HepG2 (cell line): ENCODE measurements around the gene APBB3. TPM values are rescaled to one million over a fixed set of nuclear protein-coding genes. Genes with fewer than 3 reads are reported as not detected.

Experiments used
- ATAC-seq: fragments of 200-7000 bp; cut with Tn5 transposase; 3 replicates; pipeline ENCODE4 v1.9.1; 2020; ENCODE audit warnings: mild to moderate bottlenecking, moderate library complexity
- BruUV-seq: library from RNA; stranded (reverse); fragments of 400-500 nt; replicated peaks from 2 replicates; lab custom pipeline; 2021; lab: Mats Ljungman, UMichigan
- CTCF ChIA-PET: fragments of 300-600 bp; formaldehyde crosslinking; extraction: SDS; loops from one replicate; lab custom pipeline; 2021; ENCODE audit warnings: low total read pairs, inconsistent platforms, low intra/inter-chr PET ratio; lab: Yijun Ruan, JAX
- POLR2A ChIA-PET: fragments of 350-600 bp; sonication (Branson Sonifier 250); formaldehyde crosslinking; loops from one replicate; lab custom pipeline; 2020; ENCODE audit warnings: antibody characterized with exemption, inconsistent platforms; lab: Yijun Ruan, JAX
- DNase-seq: peaks from one replicate; pipeline ENCODE4 v3.0.0-alpha.2; 2015; ENCODE audit warnings: low spot score
- FAIRE-seq: peaks from 3 replicates; lab custom pipeline; 2011; peaks lifted over from hg19 to GRCh38; lab: Jason Lieb, UNC
- H2AFZ ChIP-seq: one replicate; pipeline ENCODE4 v1.6.1; 2011; ENCODE audit warnings: low read length, inconsistent platforms
- H3K27ac ChIP-seq: fragments of 300-600 bp; 3 replicates; pipeline ENCODE4 v1.8.0; 2011; ENCODE audit warnings: mixed run types, mild to moderate bottlenecking, mixed read lengths, low read length, inconsistent platforms; ENCODE audit not compliant: insufficient read depth; ENCODE audit errors: extremely low read length
- H3K27me3 ChIP-seq, 2 experiments: fragments of 200-600 bp in 1 of 2; 2 replicates in 1 of 2; 3 replicates in 1 of 2; pipeline versions ENCODE4 v1.6.0 to v1.8.0; 2011; ENCODE audit warnings: low read length in 2 of 2, mild to moderate bottlenecking in 2 of 2, moderate library complexity in 2 of 2, inconsistent platforms in 1 of 2; ENCODE audit not compliant: insufficient read depth in 2 of 2, control insufficient read depth in 1 of 2
- H3K36me3 ChIP-seq, 2 experiments: fragments of 200-600 bp in 1 of 2; replicated peaks in 1 of 2; 2 replicates in 1 of 2; 3 replicates in 1 of 2; pipeline versions ENCODE4 v1.5.1 to v1.8.0; 2011; ENCODE audit warnings: low read length in 2 of 2, inconsistent platforms in 1 of 2; ENCODE audit not compliant: insufficient read depth in 2 of 2, control insufficient read depth in 1 of 2
- H3K4me1 ChIP-seq: 2 replicates; pipeline ENCODE4 v1.5.1; 2012; ENCODE audit warnings: low read length, inconsistent platforms; ENCODE audit not compliant: insufficient read depth
- H3K4me2 ChIP-seq: 2 replicates; pipeline ENCODE4 v1.6.0; 2011; ENCODE audit warnings: low read depth, low read length, inconsistent platforms
- H3K4me3 ChIP-seq, 3 experiments: fragments of 200-600 bp in 1 of 3; sonication (generic), shearing (Covaris generic) in 1 of 3; replicated peaks in 1 of 3; 2 replicates each; pipeline ENCODE4 v1.5.1; 2011 to 2016; ENCODE audit warnings: low read length in 3 of 3, inconsistent platforms in 2 of 3, low read depth in 2 of 3, mild to moderate bottlenecking in 2 of 3, control low read depth in 1 of 3, mixed read lengths in 1 of 3; ENCODE audit not compliant: insufficient read depth in 1 of 3
- H3K79me2 ChIP-seq: one replicate; pipeline ENCODE4 v1.6.1; 2011; ENCODE audit warnings: low read length, inconsistent platforms; ENCODE audit not compliant: insufficient read depth
- H3K9ac ChIP-seq: 2 replicates; pipeline ENCODE4 v1.6.0; 2011; ENCODE audit warnings: mild to moderate bottlenecking, low read depth, low read length, inconsistent platforms; ENCODE audit not compliant: insufficient read depth
- H3K9me3 ChIP-seq: 2 replicates; pipeline ENCODE4 v1.5.1; 2012; ENCODE audit warnings: mild to moderate bottlenecking, low read length
- H4K20me1 ChIP-seq: 2 replicates; pipeline ENCODE4 v1.6.0; 2011; ENCODE audit warnings: inconsistent platforms, mild to moderate bottlenecking, low read length, moderate library complexity; ENCODE audit not compliant: insufficient read depth
- FOXC1 ChIP-seq: sonication (generic); formaldehyde crosslinking; IDR thresholded peaks from 2 replicates; pipeline ENCODE4 v1.8.0; 2022; ENCODE audit warnings: mild to moderate bottlenecking, missing genetic modification reagents, borderline replicate concordance
- GZF1 ChIP-seq: sonication (generic); formaldehyde crosslinking; IDR thresholded peaks from 2 replicates; pipeline ENCODE4 v1.5.1; 2020; ENCODE audit warnings: mild to moderate bottlenecking, missing genetic modification reagents
- PAF1 ChIP-seq: IDR thresholded peaks from 2 replicates; pipeline ENCODE4 v1.6.1; 2016; ENCODE audit warnings: missing genetic modification reagents, missing compliant biosample characterization
- SNAI1 ChIP-seq: sonication (generic); formaldehyde crosslinking; IDR thresholded peaks from 2 replicates; pipeline ENCODE4 v1.5.0; 2020; ENCODE audit warnings: mild to moderate bottlenecking, missing genetic modification reagents, borderline replicate concordance
- SRSF9 ChIP-seq: fragments of 200-400 bp; formaldehyde crosslinking; IDR thresholded peaks from 2 replicates; pipeline ENCODE4 v1.6.1; 2018; ENCODE audit warnings: borderline replicate concordance, mild to moderate bottlenecking, low read depth, low read length; ENCODE audit not compliant: insufficient read depth, poor library complexity, severe bottlenecking
- SRY ChIP-seq: sonication (generic); formaldehyde crosslinking; IDR thresholded peaks from 2 replicates; pipeline ENCODE4 v1.8.0; 2022; ENCODE audit warnings: mild to moderate bottlenecking, missing genetic modification reagents
- ZNF253 ChIP-seq: sonication (generic); formaldehyde crosslinking; IDR thresholded peaks from 2 replicates; pipeline ENCODE4 v1.8.0; 2022; ENCODE audit warnings: mild to moderate bottlenecking, missing genetic modification reagents, borderline replicate concordance
- ZNF597 ChIP-seq: sonication (generic); formaldehyde crosslinking; IDR thresholded peaks from 2 replicates; pipeline ENCODE4 v1.5.0; 2020; ENCODE audit warnings: missing genetic modification reagents
- WGBS: methylation state at CpG from one replicate; pipeline ENCODE4 v1.1.6; 2017; ENCODE audit warnings: low lambda C conversion rate; 5-methylcytosine and 5-hydroxymethylcytosine counted together
- in situ Hi-C: cut with HindIII; loops from 2 replicates; pipeline ENCODE4 v1.10.0; 2017; ENCODE audit warnings: low pct_unique_long_range_greater_than_20kb; ENCODE audit not compliant: extremely low pct_ligation_motif_present
- intact Hi-C: fragments of 100-400 bp; cut with micrococcal nuclease; formaldehyde crosslinking; loops from one replicate; pipeline ENCODE4 v1.10.0; 2022; ENCODE audit not compliant: unreplicated experiment
- polyA plus RNA-seq, 8 experiments: library from polyadenylated mRNA; depleted of rRNA in 3 of 8; stranded (reverse) in 7 of 8; unstranded in 1 of 8; fragments of >200 nt; fragmentation: Illumina TruSeq in 4 of 8; extraction: Trizol in 4 of 8; gene quantifications; 2 replicates each; pipeline versions ENCODE4 v1.2.1 to v1.2.3, GENCODE V29; 2011 to 2016; ENCODE audit warnings: low read depth in 4 of 8, missing spikeins in 1 of 8, mixed read lengths in 1 of 8; ENCODE audit not compliant: insufficient read depth in 1 of 8
- total RNA-seq, 5 experiments: library from RNA; depleted of rRNA; stranded (reverse); fragments of >200 nt; fragmentation: Illumina TruSeq; extraction: Trizol; gene quantifications; 2 replicates each; pipeline ENCODE4 v1.2.3, GENCODE V29; 2016; ENCODE audit warnings: low read depth in 1 of 5
- TF ChIP-seq, protein P1 (sequence below): IDR thresholded peaks from 2 replicates; pipeline ENCODE4 v1.6.1; 2016
- TF ChIP-seq, protein P2 (sequence below): sonication (generic); formaldehyde crosslinking; IDR thresholded peaks from 2 replicates; pipeline ENCODE4 v1.4.0; 2020; ENCODE audit warnings: missing genetic modification reagents, borderline replicate concordance
- TF ChIP-seq, protein P3 (sequence below): sonication (generic); formaldehyde crosslinking; IDR thresholded peaks from 2 replicates; pipeline ENCODE4 v1.5.1; 2020; ENCODE audit warnings: missing genetic modification reagents, mild to moderate bottlenecking, borderline replicate concordance

The APBB3 gene
- total and polyA plus RNA-seq, 2 of the 13 experiments (the other 11 are each of a cell fraction or from before 2014, with no cell fraction given), result 0.38 to 0.78 TPM

DNA sequence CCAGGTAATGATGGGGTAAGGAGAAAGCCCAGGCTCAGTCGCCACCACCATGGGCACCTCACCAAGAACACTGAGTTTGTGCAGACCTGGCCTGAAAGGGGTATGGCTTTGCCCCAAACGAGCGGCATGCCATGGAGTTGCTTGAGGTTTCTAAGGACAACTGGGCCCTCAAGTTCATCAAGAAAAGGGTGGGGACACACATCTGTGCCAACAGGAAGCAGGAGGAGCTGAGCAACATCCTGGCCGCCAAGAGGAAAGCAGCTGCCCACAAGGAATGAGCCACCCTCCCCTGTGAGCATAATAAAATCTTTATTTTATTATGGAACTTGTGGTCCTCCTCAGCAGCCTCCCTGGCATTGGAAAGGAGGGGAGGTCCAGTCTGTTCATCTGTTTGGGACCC lies 44.7 kb upstream of the APBB3 start:
- no peak overlapping the region for H3K27ac ChIP-seq
- H3K4me2 ChIP-seq, result no peak overlapping the region
- TF ChIP-seq SRY (CRISPR knock-in tag) (no peak), ZNF597 (no peak), PAF1 (CRISPR knock-in tag) (no peak), SNAI1 (no peak)
- TF ChIP-seq, protein P1, sequence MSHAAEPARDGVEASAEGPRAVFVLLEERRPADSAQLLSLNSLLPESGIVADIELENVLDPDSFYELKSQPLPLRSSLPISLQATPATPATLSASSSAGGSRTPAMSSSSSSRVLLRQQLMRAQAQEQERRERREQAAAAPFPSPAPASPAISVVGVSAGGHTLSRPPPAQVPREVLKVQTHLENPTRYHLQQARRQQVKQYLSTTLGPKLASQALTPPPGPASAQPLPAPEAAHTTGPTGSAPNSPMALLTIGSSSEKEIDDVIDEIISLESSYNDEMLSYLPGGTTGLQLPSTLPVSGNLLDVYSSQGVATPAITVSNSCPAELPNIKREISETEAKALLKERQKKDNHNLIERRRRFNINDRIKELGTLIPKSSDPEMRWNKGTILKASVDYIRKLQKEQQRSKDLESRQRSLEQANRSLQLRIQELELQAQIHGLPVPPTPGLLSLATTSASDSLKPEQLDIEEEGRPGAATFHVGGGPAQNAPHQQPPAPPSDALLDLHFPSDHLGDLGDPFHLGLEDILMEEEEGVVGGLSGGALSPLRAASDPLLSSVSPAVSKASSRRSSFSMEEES, result no peak
- H3K4me1 ChIP-seq, result peaks cover 73% of the 10 kb centered on the region
- FAIRE-seq (no peak), DNase-seq (no peak), ATAC-seq (no peak)
- BruUV-seq, result no TSS peak
- H3K79me2 ChIP-seq, result no peaks in the 10 kb centered on the region
- intact Hi-C loops (no loop called here), in situ Hi-C loops (no loop called here)
- WGBS, result 70% methylated on average over 2 of the region's 4 CpGs
- no peak overlapping the region for H3K4me3 ChIP-seq
- ChIA-PET POLR2A (interaction anchor here (1.5 kb wide), 1 partner anchor 39 kb away, joined by 5 read pairs; the partner anchor contains the start of genes IK and NDUFA2), CTCF (no interaction called here)
- H3K9ac ChIP-seq, result no peak overlapping the region
- no peak overlapping the region for H2AFZ ChIP-seq
- H3K9me3 ChIP-seq, result no peaks in the 10 kb centered on the region
- no peaks in the 10 kb centered on the region for H3K27me3 ChIP-seq
- no peaks in the 10 kb centered on the region for H3K36me3 ChIP-seq
- no peaks in the 10 kb centered on the region for H4K20me1 ChIP-seq

GRCh38 chr5:140608722-140609121 lies 44.3 kb upstream of the APBB3 start:
- no peaks in the 10 kb centered on the region for H4K20me1 ChIP-seq
- ChIA-PET POLR2A (no interaction called here), CTCF (no interaction called here)
- no peaks in the 10 kb centered on the region for H3K9me3 ChIP-seq
- H3K4me1 ChIP-seq, result peaks cover 73% of the 10 kb centered on the region
- no peaks in the 10 kb centered on the region for H3K27me3 ChIP-seq
- no peak for ATAC-seq
- H3K79me2 ChIP-seq, result no peaks in the 10 kb centered on the region
- H3K27ac ChIP-seq, result no peak overlapping the region
- intact Hi-C loops, result no loop called here
- no peak for DNase-seq
- H3K36me3 ChIP-seq, result no peaks in the 10 kb centered on the region
- H3K4me3 ChIP-seq, result no peak overlapping the region
- no peak for FAIRE-seq
- in situ Hi-C loops, result no loop called here
- no TSS peak for BruUV-seq
- no peak overlapping the region for H3K9ac ChIP-seq
- no peak overlapping the region for H3K4me2 ChIP-seq
- H2AFZ ChIP-seq, result no peak overlapping the region
- TF ChIP-seq, protein P2, sequence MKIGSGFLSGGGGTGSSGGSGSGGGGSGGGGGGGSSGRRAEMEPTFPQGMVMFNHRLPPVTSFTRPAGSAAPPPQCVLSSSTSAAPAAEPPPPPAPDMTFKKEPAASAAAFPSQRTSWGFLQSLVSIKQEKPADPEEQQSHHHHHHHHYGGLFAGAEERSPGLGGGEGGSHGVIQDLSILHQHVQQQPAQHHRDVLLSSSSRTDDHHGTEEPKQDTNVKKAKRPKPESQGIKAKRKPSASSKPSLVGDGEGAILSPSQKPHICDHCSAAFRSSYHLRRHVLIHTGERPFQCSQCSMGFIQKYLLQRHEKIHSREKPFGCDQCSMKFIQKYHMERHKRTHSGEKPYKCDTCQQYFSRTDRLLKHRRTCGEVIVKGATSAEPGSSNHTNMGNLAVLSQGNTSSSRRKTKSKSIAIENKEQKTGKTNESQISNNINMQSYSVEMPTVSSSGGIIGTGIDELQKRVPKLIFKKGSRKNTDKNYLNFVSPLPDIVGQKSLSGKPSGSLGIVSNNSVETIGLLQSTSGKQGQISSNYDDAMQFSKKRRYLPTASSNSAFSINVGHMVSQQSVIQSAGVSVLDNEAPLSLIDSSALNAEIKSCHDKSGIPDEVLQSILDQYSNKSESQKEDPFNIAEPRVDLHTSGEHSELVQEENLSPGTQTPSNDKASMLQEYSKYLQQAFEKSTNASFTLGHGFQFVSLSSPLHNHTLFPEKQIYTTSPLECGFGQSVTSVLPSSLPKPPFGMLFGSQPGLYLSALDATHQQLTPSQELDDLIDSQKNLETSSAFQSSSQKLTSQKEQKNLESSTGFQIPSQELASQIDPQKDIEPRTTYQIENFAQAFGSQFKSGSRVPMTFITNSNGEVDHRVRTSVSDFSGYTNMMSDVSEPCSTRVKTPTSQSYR (CRISPR knock-in tag), result no peak
- TF ChIP-seq SRSF9 (no peak), FOXC1 (no peak), ZNF253 (CRISPR knock-in tag) (no peak), GZF1 (CRISPR knock-in tag) (no peak)
- TF ChIP-seq, protein P3, sequence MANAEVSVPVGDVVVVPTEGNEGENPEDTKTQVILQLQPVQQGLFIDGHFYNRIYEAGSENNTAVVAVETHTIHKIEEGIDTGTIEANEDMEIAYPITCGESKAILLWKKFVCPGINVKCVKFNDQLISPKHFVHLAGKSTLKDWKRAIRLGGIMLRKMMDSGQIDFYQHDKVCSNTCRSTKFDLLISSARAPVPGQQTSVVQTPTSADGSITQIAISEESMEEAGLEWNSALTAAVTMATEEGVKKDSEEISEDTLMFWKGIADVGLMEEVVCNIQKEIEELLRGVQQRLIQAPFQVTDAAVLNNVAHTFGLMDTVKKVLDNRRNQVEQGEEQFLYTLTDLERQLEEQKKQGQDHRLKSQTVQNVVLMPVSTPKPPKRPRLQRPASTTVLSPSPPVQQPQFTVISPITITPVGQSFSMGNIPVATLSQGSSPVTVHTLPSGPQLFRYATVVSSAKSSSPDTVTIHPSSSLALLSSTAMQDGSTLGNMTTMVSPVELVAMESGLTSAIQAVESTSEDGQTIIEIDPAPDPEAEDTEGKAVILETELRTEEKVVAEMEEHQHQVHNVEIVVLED (CRISPR knock-in tag), result no peak
